ENCODE results near the gene CCNK.

CCNK gene

DNA sequence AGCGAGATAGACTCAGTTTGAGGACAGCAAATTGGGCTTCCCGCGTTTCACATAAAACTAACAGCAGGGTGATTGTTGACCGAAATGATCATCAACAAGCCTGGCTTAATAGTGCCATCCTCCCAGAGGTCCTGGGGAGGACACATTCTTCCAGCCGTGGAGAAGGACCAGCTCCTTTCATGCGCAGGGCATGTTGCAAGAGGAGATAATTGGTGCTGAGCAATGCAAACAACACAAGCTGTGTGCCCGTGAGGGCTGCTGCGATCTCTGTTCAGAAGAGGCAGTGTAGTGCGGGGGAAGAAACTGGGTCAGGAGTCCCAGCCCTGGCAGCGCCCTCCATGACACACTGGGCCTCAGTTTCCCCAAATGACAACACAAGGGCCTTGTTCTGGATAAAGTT is 68.5 kb downstream of the CCNK start:
- no peak for DNase-seq

DNA sequence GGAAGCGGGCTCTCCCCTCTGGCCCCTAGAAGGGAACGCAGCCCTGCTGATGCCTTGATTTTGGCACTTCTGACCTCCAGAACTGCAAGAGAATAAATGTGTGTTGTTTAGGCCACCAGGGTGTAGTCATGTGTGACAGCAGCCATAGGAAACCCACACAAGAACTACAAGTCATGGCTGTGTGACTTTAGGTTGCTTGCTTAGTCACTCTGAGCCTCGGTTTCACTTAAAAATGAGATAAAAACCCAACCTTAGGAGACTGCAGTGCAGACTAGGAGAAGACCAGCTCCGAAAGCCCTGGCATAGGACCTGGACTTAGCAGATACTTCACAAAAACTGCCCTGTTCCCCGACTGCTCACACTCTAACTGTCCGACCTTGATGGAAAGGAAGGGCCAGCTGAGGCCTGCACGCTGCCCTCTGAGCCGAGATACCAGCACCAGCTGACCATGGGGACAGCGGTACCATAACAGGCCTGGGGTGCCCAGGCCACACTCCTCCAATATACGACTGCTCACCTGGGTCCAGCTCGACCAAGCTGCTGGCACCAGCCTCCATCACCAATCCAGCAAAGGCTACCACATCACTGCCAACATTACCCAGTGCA is 69.3 kb downstream of the CCNK start:
- no peak for DNase-seq

DNA sequence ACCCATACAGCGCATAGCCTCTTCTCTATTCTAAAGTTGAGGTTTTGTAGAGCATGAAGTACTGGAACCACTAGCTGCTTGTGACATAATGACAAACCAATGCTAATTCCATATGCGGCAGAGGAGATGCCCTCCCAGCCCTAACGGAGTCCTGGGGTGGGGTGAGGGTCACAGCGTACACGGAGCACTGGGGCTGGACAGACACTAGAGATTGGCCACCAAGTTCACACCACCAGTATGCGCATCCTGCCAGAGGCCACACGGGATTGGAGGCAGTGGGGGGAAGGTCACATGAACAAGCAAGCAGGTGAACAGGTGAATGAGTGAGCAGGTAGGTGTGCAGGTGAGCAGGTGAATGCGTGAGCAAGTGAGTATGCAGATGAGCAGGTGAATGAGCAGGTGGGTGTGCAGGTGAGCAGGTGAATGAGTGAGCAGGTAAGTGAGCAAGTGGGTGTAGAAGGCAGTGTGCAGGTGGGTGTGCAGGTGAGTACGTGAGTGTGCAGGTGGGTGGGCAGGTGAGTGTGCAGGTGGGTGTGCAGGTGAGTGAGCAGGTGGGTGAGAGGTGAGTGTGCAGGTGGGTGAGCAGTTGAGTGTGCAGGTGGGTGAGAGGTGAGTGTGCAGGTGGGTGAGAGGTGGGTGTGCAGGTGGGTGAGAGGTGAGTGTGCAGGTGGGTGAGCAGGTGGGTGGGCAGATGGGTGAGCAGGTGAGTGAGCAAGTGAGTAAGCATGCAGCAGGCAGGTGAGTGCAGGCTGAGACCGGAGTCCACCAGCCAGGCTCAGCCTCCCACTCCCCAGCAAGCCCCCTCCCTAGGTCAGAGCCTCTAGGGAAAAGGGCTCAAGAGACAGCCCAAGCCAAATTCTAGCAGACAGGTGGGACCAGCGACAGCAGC is 70.1 kb downstream of the CCNK start:
- no peak for DNase-seq

DNA sequence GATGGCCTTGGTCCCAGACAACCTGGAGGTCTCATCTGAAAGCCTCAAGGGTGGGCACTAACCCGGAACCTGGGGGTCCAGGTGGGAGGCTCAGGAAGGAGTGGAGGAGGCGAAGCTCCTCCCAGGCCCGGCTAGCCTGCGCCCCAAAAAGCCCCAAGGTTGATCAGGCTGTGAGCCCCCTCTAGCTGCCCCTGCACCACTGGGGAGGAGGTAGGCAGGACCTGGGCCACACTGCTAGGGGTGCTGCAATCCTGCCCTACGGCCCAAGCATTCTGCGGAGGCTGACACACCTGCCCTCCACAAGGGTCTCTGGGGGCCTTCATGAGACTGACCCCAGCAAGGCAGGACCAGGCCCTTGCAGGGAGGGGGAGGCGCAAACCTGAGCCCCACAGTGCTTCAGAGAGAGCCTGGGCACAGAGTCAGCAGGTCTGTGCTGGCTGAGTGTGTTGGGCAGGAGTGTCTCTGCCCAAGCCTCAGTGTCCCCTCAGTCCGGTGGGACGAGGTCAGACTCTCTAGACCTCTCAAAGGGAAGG is 70.9 kb downstream of the CCNK start:
- no peak for DNase-seq

GRCh38 chr14:99552572-99553216 is 71.5 kb downstream of the CCNK start:
- DNase-seq: no peak

GRCh38 chr14:99554184-99554583 is 73.0 kb downstream of the CCNK start:
- DNase-seq: peak in 31 of 58 donors; percentile 25 to 72 (median 49)

DNA sequence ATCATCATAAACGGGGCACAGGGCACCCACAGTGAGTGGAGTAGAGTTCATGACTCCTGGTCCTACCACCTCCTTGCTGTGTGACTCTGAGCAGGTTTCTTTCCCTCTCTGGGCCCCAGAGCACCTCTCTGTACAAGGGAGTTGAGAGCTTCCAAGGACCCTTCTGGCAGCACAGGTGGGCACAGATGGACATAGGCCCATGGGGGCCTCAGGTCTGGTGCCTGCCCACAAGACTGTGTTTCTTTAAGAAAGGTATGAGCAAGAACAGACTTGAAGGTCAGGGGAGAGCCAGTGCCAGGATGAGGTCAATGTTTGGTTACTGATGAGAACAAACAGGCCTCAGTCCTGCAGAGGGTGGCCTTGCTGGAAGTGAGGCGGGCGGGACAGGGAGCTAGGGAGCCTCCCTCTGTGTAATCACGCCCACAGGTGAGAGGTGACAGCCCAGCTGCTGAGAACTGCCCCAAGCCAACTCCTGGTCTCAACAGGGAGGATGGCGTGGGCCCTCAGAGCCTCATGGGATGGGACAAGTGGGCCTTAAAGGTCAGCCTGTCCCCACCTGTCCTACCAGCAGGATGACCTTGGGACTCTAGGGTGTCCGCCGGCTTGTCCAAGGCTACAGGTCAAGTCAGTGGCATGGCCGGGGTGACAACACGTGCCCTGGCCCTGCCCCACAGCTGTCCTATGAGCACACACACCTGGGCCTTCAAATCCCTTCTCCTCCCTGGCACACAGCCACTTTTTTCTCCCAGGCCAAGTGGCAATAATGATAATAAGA is 73.7 kb downstream of the CCNK start:
- DNase-seq: no peak

DNA sequence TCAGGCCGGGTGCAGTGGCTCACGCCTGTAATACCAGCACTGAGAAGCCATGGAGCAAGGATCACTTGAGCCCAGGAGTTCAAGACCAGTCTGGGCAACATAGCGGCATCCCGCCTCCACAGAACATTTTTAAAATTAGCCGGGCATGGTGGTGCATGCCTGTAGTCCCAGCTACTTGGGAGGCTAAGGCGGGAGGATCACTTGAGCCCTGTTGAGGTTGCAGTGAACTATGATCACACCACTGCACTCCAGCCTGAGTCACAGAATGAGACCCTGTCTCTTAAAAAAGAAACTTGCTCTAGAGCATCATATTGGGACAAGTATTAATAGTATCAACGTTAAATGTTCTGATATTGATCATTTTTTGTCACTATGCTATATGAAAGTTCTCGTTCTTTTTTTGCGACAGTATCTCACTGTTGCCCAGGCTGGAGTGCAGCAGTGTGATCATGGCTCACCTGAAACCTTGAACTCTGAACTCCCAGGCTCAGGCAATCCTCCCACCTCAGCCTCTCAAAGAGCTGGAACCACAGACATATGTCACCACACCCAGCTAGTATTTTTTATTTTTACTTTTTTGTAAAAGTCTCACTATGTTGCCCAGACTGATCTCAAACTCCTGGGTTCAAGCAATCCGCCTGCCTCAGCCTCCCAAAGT is 75.1 kb downstream of the CCNK start:
- DNase-seq: no peak

DNA sequence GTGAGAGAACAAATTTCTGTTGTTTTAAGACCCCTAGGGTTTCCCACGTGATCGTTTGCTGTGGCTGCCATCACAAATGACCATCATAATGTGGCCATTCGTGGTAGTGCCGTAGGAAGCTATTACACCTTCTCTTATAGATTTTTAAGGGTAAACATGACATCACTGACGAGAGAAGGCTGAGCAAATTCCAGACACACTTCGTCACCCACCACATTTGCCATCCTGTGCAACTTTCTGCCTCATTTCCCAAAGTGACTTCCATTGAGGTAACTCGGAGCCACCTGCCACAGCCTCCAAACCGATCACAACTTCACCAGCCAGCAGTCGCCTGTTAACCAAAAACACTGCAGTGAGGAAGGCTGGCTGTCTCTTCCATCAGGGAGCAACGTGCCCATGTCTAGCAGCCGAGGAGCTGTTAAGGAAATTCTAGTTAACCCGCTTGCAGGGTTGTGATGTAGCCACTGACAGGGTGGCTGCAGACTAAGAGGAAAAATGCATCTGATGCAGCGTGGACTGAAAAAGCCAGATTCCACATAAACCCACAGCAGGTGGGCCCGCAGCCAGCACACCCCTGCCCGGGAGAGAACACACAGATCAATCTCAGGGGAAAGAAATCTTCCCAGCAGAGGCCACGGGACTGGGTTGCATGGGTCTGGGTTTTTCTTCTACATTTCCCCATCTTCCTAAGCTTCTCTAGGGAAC is 78.2 kb downstream of the CCNK start:
- DNase-seq: no peak

DNA sequence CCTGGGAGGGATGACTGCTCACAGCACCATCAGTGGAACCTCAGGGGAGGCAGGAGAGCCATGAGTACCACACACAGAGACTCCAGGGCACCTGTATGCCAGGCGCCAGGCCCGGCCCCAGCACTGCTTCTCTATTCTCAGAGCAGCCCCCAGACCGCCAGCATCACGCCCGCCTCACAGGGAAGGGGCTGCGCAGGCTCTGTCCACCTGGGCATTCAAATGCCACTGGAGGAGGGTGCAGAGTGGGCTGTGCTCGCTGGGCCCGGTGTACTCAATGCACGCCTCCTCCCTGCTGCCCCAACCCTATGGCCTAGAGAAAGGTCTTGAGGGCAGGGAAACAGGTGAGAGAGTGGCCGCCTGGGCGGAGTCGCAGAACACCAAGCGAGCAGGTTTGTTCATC is 79.2 kb downstream of the CCNK start:
- no peak for DNase-seq

GRCh38 chr14:99560922-99561683 is 79.9 kb downstream of the CCNK start:
- peak in 7 of 58 donors; percentile 20 to 55 (median 38) for DNase-seq

DNA sequence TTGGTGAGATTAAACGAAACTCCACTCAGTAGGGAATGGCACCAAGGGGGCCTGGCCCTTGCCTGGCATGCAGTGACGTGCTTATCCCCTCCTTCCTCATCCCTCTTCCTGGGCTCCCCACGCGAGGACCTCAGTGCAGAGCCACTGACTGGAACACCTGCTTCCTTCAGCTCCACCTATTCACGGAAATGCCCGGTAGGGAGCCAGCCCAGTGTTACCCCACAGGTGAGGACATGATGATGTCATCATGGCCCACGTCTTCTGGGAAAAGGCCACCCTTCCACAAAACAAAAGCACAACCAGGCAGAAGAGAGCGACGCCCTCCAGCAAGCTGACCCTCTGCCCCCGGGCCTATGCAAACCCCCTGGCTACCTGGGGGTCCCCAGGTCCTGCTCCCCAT is 80.7 kb downstream of the CCNK start:
- no peak for DNase-seq
